T-helper 2 cell treated with Interferon-gamma antibody and Interleukin-4, amounts not matched to agents 5 μg/mL and 100 μg/mL, for 36 hours (primary cell): Measurements from ENCODE around the gene PALS2.

Source experiments
- DNase-seq: peaks from one replicate; pipeline ENCODE4 v3.0.0; 2021; ENCODE audit warnings: low spot score
- H3K27ac Mint-ChIP-seq: one replicate; pipeline ENCODE4 v1.8.0; 2021; ENCODE audit warnings: mild to moderate bottlenecking, mixed read lengths
- H3K27me3 Mint-ChIP-seq: one replicate; pipeline ENCODE4 v1.8.0; 2021; ENCODE audit warnings: low read depth, mixed read lengths
- H3K36me3 Mint-ChIP-seq: one replicate; pipeline ENCODE4 v1.8.0; 2021; ENCODE audit warnings: low read depth, mixed read lengths
- H3K4me1 Mint-ChIP-seq: one replicate; pipeline ENCODE4 v1.8.0; 2021; ENCODE audit warnings: low read depth, mixed read lengths
- H3K4me3 Mint-ChIP-seq: one replicate; pipeline ENCODE4 v1.8.0; 2022; ENCODE audit warnings: mild to moderate bottlenecking, moderate library complexity, mixed read lengths
- H3K9me3 Mint-ChIP-seq: one replicate; pipeline ENCODE4 v1.8.0; 2021; ENCODE audit warnings: mixed read lengths

Gene PALS2

DNA sequence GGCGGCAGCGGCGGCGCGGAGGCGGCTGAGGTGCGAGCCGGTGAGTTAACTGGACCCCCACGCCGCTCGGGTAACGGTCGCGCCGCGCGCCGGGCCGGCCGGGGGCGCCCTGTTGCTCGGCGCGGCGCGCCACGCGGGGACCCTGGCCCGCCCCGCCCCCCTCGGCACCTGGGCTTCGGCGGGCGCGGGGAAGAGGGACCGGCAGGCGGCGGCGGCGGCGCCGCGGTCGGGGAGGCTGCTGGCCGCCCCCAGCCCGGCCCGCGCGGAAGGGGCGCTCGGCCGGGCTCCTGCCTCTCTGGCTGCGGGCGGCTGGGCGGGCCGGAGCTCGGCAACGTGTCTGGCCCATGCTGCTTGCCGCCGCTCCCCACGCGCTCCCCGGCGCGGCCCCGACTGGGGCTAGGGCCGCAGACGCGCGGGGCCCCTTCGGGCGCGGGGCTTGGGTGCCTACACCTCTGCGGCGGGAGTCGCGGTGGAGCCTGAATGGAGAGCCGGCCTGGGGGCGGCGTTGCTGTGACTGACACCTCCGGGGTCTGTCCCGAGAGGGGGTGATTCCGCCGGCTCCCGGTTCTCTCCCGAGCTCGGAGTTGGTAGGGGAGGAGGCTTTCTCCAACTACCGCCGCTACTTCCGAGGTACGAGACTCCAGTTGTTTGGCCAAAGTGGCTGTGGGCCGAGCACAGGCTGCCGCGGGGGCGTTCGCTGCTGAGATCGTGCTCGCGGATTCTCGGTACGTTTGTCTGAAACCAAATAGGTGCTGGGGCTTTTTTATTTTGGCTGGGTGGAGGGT lies 494 bp downstream of the PALS2 start:
- peak overlapping the region; percentile 92 for H3K4me3 Mint-ChIP-seq
- peaks cover 27% of the 10 kb centered on the region for H3K4me1 Mint-ChIP-seq
- no peaks in the 10 kb centered on the region for H3K9me3 Mint-ChIP-seq
- H3K27me3 Mint-ChIP-seq = peaks cover 39% of the 10 kb centered on the region
- H3K27ac Mint-ChIP-seq = peak overlapping the region; percentile 85
- no peaks in the 10 kb centered on the region for H3K36me3 Mint-ChIP-seq
- DNase-seq = peak; percentile 43

DNA sequence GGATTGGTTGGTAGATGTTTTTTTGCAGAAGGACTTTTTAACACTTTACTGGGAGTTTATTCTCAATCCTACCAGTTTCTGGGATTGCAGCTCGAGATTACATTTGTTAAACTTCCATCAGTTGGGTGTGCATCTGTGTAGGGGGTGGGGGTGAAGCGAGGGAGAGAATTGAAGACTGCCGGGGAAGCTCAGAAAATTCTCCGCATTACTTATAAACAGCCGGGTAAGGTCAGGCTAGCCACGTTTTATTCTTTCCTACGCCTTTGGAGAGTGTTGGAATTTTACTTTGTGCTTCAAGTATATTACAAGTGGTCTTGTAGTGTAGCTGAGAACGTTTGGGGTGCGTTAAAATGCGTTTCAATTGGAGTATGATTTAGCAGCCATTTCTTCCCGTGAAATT lies 1.1 kb downstream of the PALS2 start:
- H3K9me3 Mint-ChIP-seq = no peaks in the 10 kb centered on the region
- no peak for DNase-seq
- peaks cover 32% of the 10 kb centered on the region for H3K4me1 Mint-ChIP-seq

DNA sequence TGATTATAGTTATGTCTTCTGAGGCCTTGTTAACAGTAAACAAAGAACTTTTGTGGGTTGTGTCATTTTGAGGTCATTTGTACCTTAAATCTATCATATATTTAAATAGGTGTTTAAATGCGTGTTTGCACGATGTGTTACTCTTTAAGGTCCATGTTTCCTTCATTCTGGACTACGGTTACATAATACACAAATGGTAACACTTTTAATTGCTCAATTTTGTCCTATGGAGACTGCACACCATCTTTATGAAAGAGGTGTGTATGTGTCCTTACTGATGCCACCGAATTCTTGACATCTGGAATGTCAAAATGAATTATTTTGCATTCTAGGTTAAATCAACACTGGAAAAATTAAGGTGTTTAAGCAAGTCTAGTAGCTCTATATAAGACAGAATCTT lies 1.7 kb downstream of the PALS2 start:
- peak overlapping the region; percentile 92 for H3K4me3 Mint-ChIP-seq
- DNase-seq = no peak
- no peak overlapping the region for H3K27ac Mint-ChIP-seq
- no peaks in the 10 kb centered on the region for H3K36me3 Mint-ChIP-seq
- peaks cover 27% of the 10 kb centered on the region for H3K27me3 Mint-ChIP-seq
- peaks cover 35% of the 10 kb centered on the region for H3K4me1 Mint-ChIP-seq
- no peaks in the 10 kb centered on the region for H3K9me3 Mint-ChIP-seq

More for the DNA sequence above, 1.1 kb downstream of the PALS2 start:
- Mint-ChIP-seq H3K4me3 (peak overlapping the region; percentile 92), H3K36me3 (no peaks in the 10 kb centered on the region), H3K27me3 (peaks cover 32% of the 10 kb centered on the region), H3K27ac (peak overlapping the region; percentile 80)

DNA sequence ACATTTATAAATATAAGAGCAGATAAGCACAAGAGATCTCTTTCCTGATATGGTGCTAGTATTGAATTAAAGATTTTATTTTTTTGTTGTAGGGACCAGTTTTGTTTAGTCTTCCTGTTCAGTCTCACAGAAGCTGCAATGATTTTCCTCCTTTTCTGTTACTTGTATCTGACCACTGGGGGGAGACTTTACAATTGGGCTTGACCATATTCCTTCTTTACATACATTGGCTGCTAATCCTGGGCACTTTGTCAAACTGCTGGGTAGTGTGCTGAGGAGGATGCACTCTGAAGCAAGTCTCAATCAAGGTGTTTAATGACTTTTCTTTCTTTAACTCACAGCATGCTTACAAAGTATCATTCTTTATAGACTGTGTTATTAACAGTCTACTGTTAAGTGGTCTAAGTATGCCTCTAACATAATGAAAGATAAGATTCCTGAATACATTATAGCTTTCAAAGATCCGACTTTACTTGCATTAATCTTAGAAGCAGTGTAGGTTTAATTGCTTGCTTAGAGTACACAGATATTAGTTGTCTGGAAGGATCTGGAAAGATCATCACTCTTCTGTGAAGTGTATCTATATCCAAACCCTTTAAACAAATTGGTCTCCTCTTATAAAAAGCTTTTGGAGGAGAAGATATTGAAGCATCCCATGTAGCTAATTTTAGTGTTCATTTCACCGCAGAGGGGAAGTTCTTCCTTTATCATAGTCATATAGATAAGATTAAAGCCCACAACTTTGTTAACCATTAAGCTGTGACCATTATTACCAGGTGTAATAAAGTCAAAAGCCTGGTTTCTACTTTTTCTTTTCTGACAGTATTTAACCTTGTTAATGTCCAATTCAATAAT lies 3.1 kb downstream of the PALS2 start:
- Mint-ChIP-seq H3K27ac (no peak overlapping the region), H3K4me3 (peak overlapping the region; percentile 2), H3K9me3 (no peaks in the 10 kb centered on the region), H3K27me3 (peaks cover 12% of the 10 kb centered on the region), H3K4me1 (peaks cover 38% of the 10 kb centered on the region), H3K36me3 (no peaks in the 10 kb centered on the region)
- DNase-seq = no peak

DNA sequence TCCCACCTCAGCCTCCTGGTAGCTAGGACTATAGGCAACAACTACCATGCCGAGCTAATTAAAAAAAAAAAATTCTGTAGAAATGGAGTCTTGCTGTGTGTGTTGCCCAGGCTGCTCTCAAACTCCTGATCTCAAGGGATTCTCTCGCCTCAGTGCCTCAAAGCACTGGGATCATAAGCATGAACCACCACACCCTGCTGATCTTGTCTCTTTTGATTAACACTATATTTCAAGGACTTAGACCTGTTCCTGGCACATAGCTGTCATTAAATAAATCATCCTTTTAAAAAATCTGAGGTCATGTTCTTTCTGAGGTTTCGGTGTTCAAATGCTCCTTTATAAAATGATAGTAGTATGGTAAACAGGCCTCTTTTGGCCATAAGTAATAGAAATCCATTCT lies 4.8 kb downstream of the PALS2 start:
- no peak for DNase-seq
- H3K9me3 Mint-ChIP-seq = no peaks in the 10 kb centered on the region
- H3K27me3 Mint-ChIP-seq = peaks cover 2% of the 10 kb centered on the region
- H3K4me1 Mint-ChIP-seq = peaks cover 28% of the 10 kb centered on the region
- no peak overlapping the region for H3K4me3 Mint-ChIP-seq
- H3K27ac Mint-ChIP-seq = no peak overlapping the region
- H3K36me3 Mint-ChIP-seq = no peaks in the 10 kb centered on the region

DNA sequence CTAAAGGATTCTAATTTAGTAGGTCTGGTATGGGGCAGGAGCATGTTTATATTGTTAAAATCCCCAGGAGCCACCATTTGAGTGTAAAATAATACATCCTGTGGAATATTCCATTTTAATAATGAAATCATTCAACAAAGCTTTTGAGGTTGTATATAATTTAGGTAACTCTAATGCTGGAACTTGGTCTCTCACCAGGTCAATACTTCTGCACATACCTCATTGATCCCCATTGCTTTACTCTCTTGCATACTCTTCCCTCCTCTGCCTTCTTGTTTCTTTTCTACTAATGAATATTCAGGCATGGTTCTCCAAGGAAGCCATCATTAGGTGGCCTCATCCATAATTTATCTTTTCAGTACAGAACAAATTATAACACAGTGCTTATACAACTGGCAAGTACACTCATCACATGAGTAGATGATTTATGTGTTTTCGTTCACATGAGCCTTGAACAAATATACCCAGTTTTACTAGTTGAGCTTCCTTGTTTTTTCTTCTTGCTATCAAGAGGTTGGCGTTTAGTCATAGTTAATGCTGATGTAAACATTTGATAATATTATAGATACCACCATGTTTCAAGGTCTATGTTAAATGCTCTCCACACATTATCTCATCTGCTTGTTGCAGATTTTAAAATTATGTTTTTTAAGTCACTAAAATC lies 7.2 kb downstream of the PALS2 start:
- no peaks in the 10 kb centered on the region for H3K36me3 Mint-ChIP-seq
- H3K4me3 Mint-ChIP-seq = no peak overlapping the region
- no peak overlapping the region for H3K27ac Mint-ChIP-seq
- DNase-seq = no peak
- H3K27me3 Mint-ChIP-seq = peaks cover 2% of the 10 kb centered on the region
- H3K9me3 Mint-ChIP-seq = no peaks in the 10 kb centered on the region
- H3K4me1 Mint-ChIP-seq = peaks cover 21% of the 10 kb centered on the region

DNA sequence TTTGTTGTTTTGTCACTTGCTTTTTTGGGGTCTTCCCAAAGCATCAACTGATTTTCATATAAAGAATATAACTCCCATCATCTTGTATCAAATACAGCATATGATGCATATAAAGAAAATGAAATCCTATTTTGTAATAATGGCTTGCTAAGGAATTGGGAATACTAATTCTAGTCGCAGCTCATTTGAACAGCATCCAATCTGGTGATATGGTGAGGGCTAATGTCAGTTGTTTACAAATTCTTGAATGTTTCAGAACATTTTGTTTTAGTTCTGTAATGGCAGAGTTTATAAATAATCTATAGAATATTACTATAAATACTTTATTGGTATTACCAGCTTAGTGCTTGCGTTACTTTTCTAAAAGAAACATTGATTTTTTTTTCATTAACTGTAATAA lies 8.9 kb downstream of the PALS2 start:
- peaks cover 1% of the 10 kb centered on the region for H3K36me3 Mint-ChIP-seq
- H3K4me3 Mint-ChIP-seq = no peak overlapping the region
- peaks cover 20% of the 10 kb centered on the region for H3K4me1 Mint-ChIP-seq
- H3K27me3 Mint-ChIP-seq = peaks cover 2% of the 10 kb centered on the region
- H3K27ac Mint-ChIP-seq = no peak overlapping the region
- DNase-seq = no peak
- H3K9me3 Mint-ChIP-seq = no peaks in the 10 kb centered on the region

DNA sequence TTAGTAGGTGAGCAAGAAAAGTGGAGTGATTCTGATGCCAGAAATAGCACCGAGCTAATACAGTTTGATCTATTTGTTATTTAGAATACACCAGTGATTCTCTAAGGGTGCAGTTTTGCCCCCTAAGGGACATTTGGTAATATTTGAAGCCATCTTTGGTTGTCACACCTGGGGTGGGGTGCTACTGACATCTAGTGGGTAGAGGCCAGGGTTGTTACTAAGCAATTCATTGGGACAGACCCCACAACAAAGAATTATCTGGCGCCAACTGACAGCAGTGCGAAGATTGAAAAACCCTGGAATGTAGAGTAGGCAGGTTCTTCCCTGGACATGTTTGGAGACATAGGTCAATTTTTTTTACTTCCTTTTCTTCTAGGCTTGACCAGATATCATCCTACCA lies 14.6 kb downstream of the PALS2 start:
- H3K4me1 Mint-ChIP-seq = peaks cover 26% of the 10 kb centered on the region
- DNase-seq = peak; percentile 9

DNA sequence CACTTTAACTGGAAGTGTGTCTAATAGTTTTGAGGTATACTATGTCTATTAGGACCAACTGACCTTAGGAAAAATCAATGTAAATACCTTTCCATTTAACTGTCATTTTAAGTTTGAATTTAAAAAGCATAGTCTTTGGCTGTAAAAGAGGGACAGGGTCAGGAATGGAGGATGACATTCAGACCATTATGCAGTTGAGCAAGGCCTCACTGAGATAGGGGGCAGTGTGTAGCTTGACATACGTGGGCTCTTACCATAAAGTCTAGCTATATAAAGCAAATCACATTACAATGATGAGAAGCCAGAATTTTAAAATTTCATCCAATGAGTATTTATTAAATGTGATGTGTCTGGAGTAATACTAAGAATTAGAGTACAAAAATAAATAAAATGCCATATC lies 17.9 kb downstream of the PALS2 start:
- Mint-ChIP-seq H3K36me3 (no peaks in the 10 kb centered on the region), H3K4me1 (peaks cover 26% of the 10 kb centered on the region), H3K27me3 (no peaks in the 10 kb centered on the region), H3K9me3 (no peaks in the 10 kb centered on the region), H3K27ac (no peak overlapping the region), H3K4me3 (no peak overlapping the region)
- DNase-seq = no peak

More for the DNA sequence above, 14.6 kb downstream of the PALS2 start:
- H3K27me3 Mint-ChIP-seq = no peaks in the 10 kb centered on the region
- no peak overlapping the region for H3K27ac Mint-ChIP-seq
- H3K9me3 Mint-ChIP-seq = no peaks in the 10 kb centered on the region
- no peak overlapping the region for H3K4me3 Mint-ChIP-seq
- H3K36me3 Mint-ChIP-seq = peaks cover 1% of the 10 kb centered on the region

DNA sequence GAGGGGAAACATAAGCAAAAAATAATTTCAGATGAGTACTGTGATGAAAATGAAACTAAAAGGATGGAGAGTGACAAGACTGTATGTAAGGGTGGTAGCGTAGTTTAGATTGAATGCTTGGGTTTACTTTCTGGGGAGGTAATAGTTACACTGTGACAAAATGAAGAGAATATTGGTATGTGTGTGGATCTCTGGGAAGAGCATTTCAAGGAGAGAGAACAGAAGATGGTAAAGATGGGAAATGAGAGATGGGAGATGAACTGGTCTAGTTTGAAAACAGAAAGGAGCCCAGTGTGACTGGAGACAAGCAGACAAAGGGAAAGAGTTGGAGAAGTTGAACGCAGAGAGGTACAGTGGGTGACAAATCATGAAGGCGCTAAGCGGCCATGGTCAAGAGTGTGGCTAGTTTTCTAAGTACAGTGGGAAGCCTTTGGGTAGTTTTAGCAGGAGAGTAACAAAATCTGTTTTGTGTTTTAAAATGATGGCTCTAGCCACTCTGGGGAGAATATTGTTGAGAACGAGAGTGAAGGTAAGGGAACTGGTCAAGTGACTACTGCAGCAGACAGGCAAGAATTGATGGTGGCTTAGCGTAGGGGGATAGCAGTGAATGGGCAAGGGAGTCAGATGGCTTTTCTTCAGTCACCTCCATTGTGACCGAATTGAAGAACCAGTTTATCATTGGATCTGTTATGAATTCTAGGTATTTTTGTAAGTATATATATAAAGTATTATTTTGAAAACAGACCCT lies 22.6 kb downstream of the PALS2 start:
- H3K27me3 Mint-ChIP-seq = no peaks in the 10 kb centered on the region
- H3K27ac Mint-ChIP-seq = no peak overlapping the region
- H3K9me3 Mint-ChIP-seq = no peaks in the 10 kb centered on the region
- H3K36me3 Mint-ChIP-seq = peaks cover 2% of the 10 kb centered on the region
- peaks cover 4% of the 10 kb centered on the region for H3K4me1 Mint-ChIP-seq
- H3K4me3 Mint-ChIP-seq = no peak overlapping the region
- no peak for DNase-seq

DNA sequence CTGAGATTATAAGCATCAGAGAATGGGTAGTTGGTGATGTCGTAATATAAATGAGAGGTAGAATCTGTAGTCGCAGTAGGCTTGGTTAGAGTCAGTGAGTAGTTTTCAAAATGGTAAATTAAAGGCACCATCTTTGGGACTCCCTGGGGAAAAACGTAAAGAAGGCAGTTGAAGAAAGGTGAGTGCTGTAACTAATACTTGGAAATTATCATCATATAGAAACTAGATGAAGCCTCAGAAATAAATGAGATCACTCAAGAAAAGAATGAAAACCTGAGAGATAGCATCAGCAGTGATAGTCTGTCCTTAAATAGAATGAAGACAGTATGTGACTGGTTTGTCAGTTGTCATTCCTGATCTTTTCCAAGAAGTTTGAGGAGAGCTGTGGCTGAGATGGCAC lies 23.8 kb downstream of the PALS2 start:
- H3K27me3 Mint-ChIP-seq = no peaks in the 10 kb centered on the region
- peaks cover 5% of the 10 kb centered on the region for H3K4me1 Mint-ChIP-seq
- no peak overlapping the region for H3K4me3 Mint-ChIP-seq
- H3K27ac Mint-ChIP-seq = no peak overlapping the region
- H3K36me3 Mint-ChIP-seq = peaks cover 6% of the 10 kb centered on the region
- no peak for DNase-seq
- peaks cover 8% of the 10 kb centered on the region for H3K9me3 Mint-ChIP-seq

DNA sequence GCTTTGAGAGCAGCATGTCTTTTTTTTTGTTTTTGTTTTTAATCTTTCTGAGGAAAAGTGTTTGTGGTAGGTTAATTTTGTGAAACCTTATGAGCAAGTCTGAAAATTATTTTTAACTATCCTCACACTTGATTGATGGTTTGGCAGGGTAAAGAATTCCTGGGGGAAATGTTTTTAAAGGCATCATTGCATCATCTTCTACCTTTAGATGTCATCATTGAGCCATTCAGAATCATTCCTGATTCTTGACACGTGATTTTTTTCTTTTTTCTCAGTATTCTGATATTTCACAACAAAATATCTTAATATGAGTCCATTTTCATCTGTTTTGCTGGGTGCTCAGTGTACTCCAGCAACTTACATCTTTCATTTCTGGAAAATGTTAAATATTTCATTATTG lies 28.3 kb downstream of the PALS2 start:
- H3K4me1 Mint-ChIP-seq = peaks cover 2% of the 10 kb centered on the region
- H3K27ac Mint-ChIP-seq = no peak overlapping the region
- no peak for DNase-seq
- H3K9me3 Mint-ChIP-seq = peaks cover 21% of the 10 kb centered on the region
- no peak overlapping the region for H3K4me3 Mint-ChIP-seq
- H3K36me3 Mint-ChIP-seq = peaks cover 20% of the 10 kb centered on the region
- H3K27me3 Mint-ChIP-seq = no peaks in the 10 kb centered on the region

DNA sequence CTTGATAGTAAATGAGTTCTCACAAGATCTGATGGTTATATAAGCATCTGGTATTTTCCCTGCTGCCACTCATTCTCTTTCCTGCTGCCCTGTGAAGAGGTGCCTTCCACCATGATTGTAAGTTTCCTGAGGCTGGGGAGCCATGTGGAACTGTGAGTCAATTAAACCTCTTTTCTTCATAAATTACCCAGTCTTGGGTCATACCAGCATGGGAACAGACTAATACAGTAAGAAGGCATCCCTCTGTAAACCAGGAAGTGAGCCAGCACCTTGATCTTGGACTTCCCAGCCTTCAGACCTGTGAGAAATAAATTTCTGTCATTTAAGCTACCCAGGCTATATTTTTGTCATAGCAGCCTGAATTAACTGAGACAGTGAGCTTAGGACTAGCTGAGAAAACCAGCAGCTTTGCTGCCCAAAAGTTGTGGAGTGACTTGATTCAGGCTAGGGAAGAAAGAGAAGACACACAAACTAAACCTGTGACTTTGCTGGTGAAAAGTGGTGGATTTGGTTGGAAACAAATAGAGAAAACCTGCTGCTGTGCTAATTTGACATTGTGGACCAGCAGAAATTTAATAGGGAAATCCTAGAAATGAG lies 29.7 kb downstream of the PALS2 start:
- H3K27me3 Mint-ChIP-seq = no peaks in the 10 kb centered on the region
- no peak for DNase-seq
- peaks cover 2% of the 10 kb centered on the region for H3K4me1 Mint-ChIP-seq
- peaks cover 20% of the 10 kb centered on the region for H3K36me3 Mint-ChIP-seq
- H3K27ac Mint-ChIP-seq = no peak overlapping the region
- peaks cover 21% of the 10 kb centered on the region for H3K9me3 Mint-ChIP-seq
- no peak overlapping the region for H3K4me3 Mint-ChIP-seq
